H1 (cell line): ENCODE measurements around the gene CPNE5. TPM values are rescaled to one million over a fixed set of nuclear protein-coding genes. Genes with fewer than 3 reads are reported as not detected.

Source experiments
- CTCF ChIA-PET: fragments of 300-600 bp; sonication (Branson Sonifier 250); formaldehyde crosslinking; loops from one replicate; lab custom pipeline; 2021; ENCODE audit not compliant: partially characterized antibody; lab: Charles Lee
- POLR2A ChIA-PET: fragments of 300-600 bp; sonication (Branson Sonifier 250); formaldehyde crosslinking; loops from one replicate; lab custom pipeline; 2021; ENCODE audit warnings: inconsistent platforms; ENCODE audit not compliant: partially characterized antibody; lab: Charles Lee
- DNase-seq, 2 experiments: peaks; one replicate each; pipeline versions ENCODE4 v3.0.0 to v3.0.0-alpha.2; 2010 to 2022; ENCODE audit warnings: low spot score in 2 of 2, low read depth in 1 of 2, mixed read lengths in 1 of 2
- FAIRE-seq: peaks from 2 replicates; lab custom pipeline; 2011; peaks lifted over from hg19 to GRCh38; lab: Jason Lieb, UNC
- H2AFZ ChIP-seq: 2 replicates; pipeline ENCODE4 v1.8.1; 2012; ENCODE audit warnings: low read length, inconsistent platforms
- H2AK5ac ChIP-seq: 2 replicates; pipeline ENCODE4 v1.6.1; 2013; ENCODE audit warnings: low read depth, low read length
- H2BK120ac ChIP-seq: replicated peaks from 2 replicates; pipeline ENCODE3; 2013; ENCODE audit warnings: low read depth, low read length, inconsistent platforms
- H2BK12ac ChIP-seq: 2 replicates; pipeline ENCODE4 v1.6.1; 2013; ENCODE audit warnings: low read depth, low read length
- H2BK15ac ChIP-seq: 2 replicates; pipeline ENCODE4 v1.6.1; 2013; ENCODE audit warnings: low read length
- H2BK20ac ChIP-seq: 2 replicates; pipeline ENCODE4 v1.6.1; 2013; ENCODE audit warnings: low read length
- H2BK5ac ChIP-seq: 2 replicates; pipeline ENCODE4 v1.6.1; 2013; ENCODE audit warnings: low read depth, low read length
- H3K14ac ChIP-seq: 2 replicates; pipeline ENCODE4 v1.6.1; 2013; ENCODE audit warnings: inconsistent platforms; ENCODE audit not compliant: insufficient read length
- H3K18ac ChIP-seq: 2 replicates; pipeline ENCODE4 v1.6.1; 2013; ENCODE audit warnings: low read length; ENCODE audit errors: extremely low read depth
- H3K23ac ChIP-seq: 2 replicates; pipeline ENCODE4 v1.6.1; 2013; ENCODE audit warnings: inconsistent platforms; ENCODE audit not compliant: insufficient read length
- H3K23me2 ChIP-seq: 2 replicates; pipeline ENCODE4 v1.6.1; 2013; ENCODE audit warnings: low read depth, low read length
- H3K27ac ChIP-seq: 2 replicates; pipeline ENCODE4 v1.6.1; 2011; ENCODE audit warnings: low read depth, low read length, inconsistent platforms
- H3K27me3 ChIP-seq, 4 experiments: replicated peaks in 1 of 4; 1 replicate in 1 of 4; 2 replicates in 3 of 4; pipeline versions ENCODE4 v1.6.1 to v1.8.1; 2011 to 2013; ENCODE audit warnings: low read length in 3 of 4, mild to moderate bottlenecking in 3 of 4, inconsistent platforms in 2 of 4, mixed read lengths in 2 of 4, moderate library complexity in 1 of 4; ENCODE audit not compliant: control insufficient read depth in 3 of 4, insufficient read depth in 3 of 4; ENCODE audit errors: extremely low read depth in 1 of 4
- H3K36me3 ChIP-seq, 4 experiments: 2 replicates each; pipeline versions ENCODE4 v1.6.1 to v1.8.1; 2011 to 2013; ENCODE audit warnings: mild to moderate bottlenecking in 4 of 4, low read length in 3 of 4, moderate library complexity in 2 of 4, control low read depth in 1 of 4, inconsistent platforms in 1 of 4; ENCODE audit not compliant: insufficient read depth in 4 of 4, control insufficient read depth in 2 of 4
- H3K4ac ChIP-seq: replicated peaks from 2 replicates; pipeline ENCODE3; 2013; ENCODE audit warnings: low read length, low read depth, mixed read lengths, inconsistent platforms; ENCODE audit not compliant: insufficient read length
- H3K4me1 ChIP-seq, 4 experiments: replicated peaks in 1 of 4; 1 replicate in 1 of 4; 2 replicates in 3 of 4; pipeline versions ENCODE4 v1.6.1 to v1.8.1; 2011 to 2013; ENCODE audit warnings: low read length in 3 of 4, inconsistent platforms in 2 of 4, mixed read lengths in 1 of 4; ENCODE audit not compliant: insufficient read depth in 4 of 4, control insufficient read depth in 3 of 4
- H3K4me2 ChIP-seq, 2 experiments: 2 replicates each; pipeline versions ENCODE4 v1.6.1 to v1.8.1; 2011 to 2013; ENCODE audit warnings: low read depth in 2 of 2, low read length in 2 of 2, control low read depth in 1 of 2, inconsistent platforms in 1 of 2, mild to moderate bottlenecking in 1 of 2; ENCODE audit not compliant: insufficient read depth in 1 of 2
- H3K4me3 ChIP-seq, 4 experiments: fragments of 200-600, 300-600 bp in 1 of 4; sonication (generic), shearing (Covaris generic), sonication (Bioruptor Twin) in 1 of 4; 2 replicates each; pipeline versions ENCODE4 v1.5.1 to v1.8.1; 2011 to 2016; ENCODE audit warnings: low read length in 4 of 4, low read depth in 3 of 4, control low read depth in 2 of 4, inconsistent platforms in 2 of 4, mild to moderate bottlenecking in 2 of 4, mixed read lengths in 1 of 4, moderate library complexity in 1 of 4; ENCODE audit not compliant: insufficient read depth in 2 of 4; ENCODE audit errors: extremely low read depth in 1 of 4
- H3K56ac ChIP-seq: replicated peaks from 2 replicates; pipeline ENCODE3; 2013; ENCODE audit warnings: low read depth, mild to moderate bottlenecking, mixed read lengths, low read length, inconsistent platforms; ENCODE audit not compliant: insufficient read length
- H3K79me1 ChIP-seq: 2 replicates; pipeline ENCODE4 v1.6.1; 2013; ENCODE audit warnings: low read depth, low read length, control low read depth
- H3K79me2 ChIP-seq, 2 experiments: 2 replicates each; pipeline versions ENCODE4 v1.6.1 to v1.8.1; 2012 to 2013; ENCODE audit warnings: low read length in 2 of 2, mild to moderate bottlenecking in 2 of 2, inconsistent platforms in 1 of 2; ENCODE audit not compliant: insufficient read depth in 2 of 2, control insufficient read depth in 1 of 2
- H3K9ac ChIP-seq, 4 experiments: replicated peaks in 1 of 4; 1 replicate in 1 of 4; 2 replicates in 3 of 4; pipeline versions ENCODE4 v1.6.1 to v1.8.1; 2011 to 2013; ENCODE audit warnings: low read depth in 3 of 4, low read length in 3 of 4, control low read depth in 2 of 4, mild to moderate bottlenecking in 2 of 4, moderate library complexity in 2 of 4, inconsistent platforms in 1 of 4; ENCODE audit errors: extremely low read depth in 1 of 4
- H3K9me3 ChIP-seq, 2 experiments: 2 replicates each; pipeline versions ENCODE4 v1.6.1 to v1.8.1; 2012 to 2013; ENCODE audit warnings: mild to moderate bottlenecking in 2 of 2, moderate library complexity in 2 of 2, control low read depth in 1 of 2, inconsistent platforms in 1 of 2, low read depth in 1 of 2, low read length in 1 of 2, mixed read lengths in 1 of 2; ENCODE audit not compliant: insufficient read depth in 2 of 2
- H4K20me1 ChIP-seq, 2 experiments: replicated peaks in 1 of 2; 2 replicates each; pipeline versions ENCODE3 to v1.8.1; 2011 to 2013; ENCODE audit warnings: inconsistent platforms in 2 of 2, low read length in 2 of 2, mild to moderate bottlenecking in 1 of 2; ENCODE audit not compliant: insufficient read depth in 2 of 2, control insufficient read depth in 1 of 2
- H4K5ac ChIP-seq: 2 replicates; pipeline ENCODE4 v1.6.1; 2013; ENCODE audit warnings: low read length, low read depth, mixed read lengths, inconsistent platforms; ENCODE audit not compliant: insufficient read length
- H4K8ac ChIP-seq: 2 replicates; pipeline ENCODE4 v1.8.0; 2013; ENCODE audit warnings: mild to moderate bottlenecking, moderate library complexity, low read length, inconsistent platforms; ENCODE audit not compliant: insufficient read depth; ENCODE audit errors: extremely low read depth
- H4K91ac ChIP-seq: replicated peaks from 2 replicates; pipeline ENCODE3; 2013; ENCODE audit warnings: low read length, mixed read lengths, inconsistent platforms; ENCODE audit not compliant: insufficient read length
- ATF3 ChIP-seq: IDR thresholded peaks from 2 replicates; pipeline ENCODE4 v1.6.1; 2011; ENCODE audit warnings: low read depth, mild to moderate bottlenecking, low read length; ENCODE audit not compliant: insufficient read depth
- GABPA ChIP-seq: IDR thresholded peaks from 2 replicates; pipeline ENCODE4 v1.6.1; 2011; ENCODE audit warnings: mild to moderate bottlenecking, low read length, moderate library complexity, borderline replicate concordance; ENCODE audit not compliant: insufficient read depth
- NRF1 ChIP-seq: IDR thresholded peaks from 2 replicates; pipeline ENCODE4 v1.6.1; 2011; ENCODE audit warnings: mild to moderate bottlenecking, low read depth, low read length, improper control_type of control experiment
- SP4 ChIP-seq: IDR thresholded peaks from 2 replicates; pipeline ENCODE4 v1.6.1; 2012; ENCODE audit warnings: low read length, inconsistent platforms
- TEAD4 ChIP-seq: IDR thresholded peaks from 2 replicates; pipeline ENCODE4 v1.6.1; 2012; ENCODE audit warnings: low read depth, low read length, inconsistent platforms, mixed read lengths
- WGBS, 2 experiments: shearing (Covaris generic) in 1 of 2; methylation state at CpG; one replicate each; pipeline versions ENCODE4 v1.1.6 to v1.1.7; 2013 to 2015; ENCODE audit warnings: low lambda C conversion rate in 2 of 2, mixed read lengths in 2 of 2, inconsistent platforms in 1 of 2, low coverage in 1 of 2, missing lambda C conversion rate in 1 of 2; ENCODE audit not compliant: insufficient replicate concordance in 2 of 2, insufficient coverage in 1 of 2, insufficient read length in 1 of 2; ENCODE audit errors: extremely low coverage in 1 of 2, missing lambda C conversion rate in 1 of 2; 5-methylcytosine and 5-hydroxymethylcytosine counted together
- polyA plus RNA-seq, 7 experiments: library from polyadenylated mRNA; depleted of rRNA in 3 of 7; stranded (reverse) in 5 of 7; unstranded in 2 of 7; fragments of >200 nt in 5 of 7; fragments of 200-250 nt in 2 of 7; gene quantifications; 1 replicate in 5 of 7; 2 replicates in 1 of 7; 4 replicates in 1 of 7; pipeline versions ENCODE4 v1.2.1 to v1.2.3, GENCODE V29; 2011 to 2013; ENCODE audit warnings: missing spikeins in 2 of 7, mixed read lengths in 2 of 7
- total RNA-seq: library from RNA; stranded (reverse); fragmentation: NEBNext Ultra II Directional; extraction: Animal tissue kit (Norgen Biotek cat#: 25700); gene quantifications from 2 replicates; pipeline ENCODE4 v1.2.1, GENCODE V29; 2021

The CPNE5 gene
- total and polyA plus RNA-seq, 2 of the 8 experiments (the other 6 are each of a cell fraction or from before 2014, with no cell fraction given): 0.88 to 1.8 TPM

- no peak overlapping the region for H2BK15ac ChIP-seq
- no peak overlapping the region for H2BK120ac ChIP-seq
- no peaks in the 10 kb centered on the region for H3K9me3 ChIP-seq
- H4K20me1 ChIP-seq: no peaks in the 10 kb centered on the region
- H3K4ac ChIP-seq: no peak overlapping the region
- no peak overlapping the region for H3K18ac ChIP-seq
- H3K79me1 ChIP-seq: no peaks in the 10 kb centered on the region
- H2BK20ac ChIP-seq: no peak overlapping the region
- 72% methylated on average over 5 of the region's 5 CpGs; no CpG with 5 or more reads in 1 of the 2 experiments for WGBS, 2 experiments
- no peak overlapping the region for H3K23ac ChIP-seq
- no peaks in the 10 kb centered on the region for H3K23me2 ChIP-seq
- H3K14ac ChIP-seq: no peak overlapping the region
- H2AFZ ChIP-seq: no peak overlapping the region
- no peaks in the 10 kb centered on the region; a peak in 2 of 7 replicates for H3K27me3 ChIP-seq
- H3K56ac ChIP-seq: no peak overlapping the region
- no peak overlapping the region for H3K4me3 ChIP-seq
- FAIRE-seq (no peak), DNase-seq (no peak)
- no peak overlapping the region for H3K9ac ChIP-seq
- POLR2A ChIA-PET: no interaction called here
- H3K79me2 ChIP-seq: no peaks in the 10 kb centered on the region
- H3K27ac ChIP-seq: no peak overlapping the region
- peaks cover 3 to 21% (median 4%) of the 10 kb centered on the region in 4 experiments; a peak in 4 of 7 replicates for H3K4me1 ChIP-seq
- H3K4me2 ChIP-seq: no peak overlapping the region
- no peak overlapping the region for H4K91ac ChIP-seq
- no peak overlapping the region for H2AK5ac ChIP-seq
- no peak overlapping the region for H4K5ac ChIP-seq
- no peak overlapping the region for H2BK5ac ChIP-seq
- H4K8ac ChIP-seq: no peak overlapping the region
- CTCF ChIA-PET: interaction anchor here (0.8 to 11.4 kb wide), 10 partner anchors 11 to 67 kb away, joined by 3 to 154 read pairs (median 5); partner anchors contain the start of gene PPIL1
- no peak overlapping the region for H2BK12ac ChIP-seq
- H3K36me3 ChIP-seq: no peaks in the 10 kb centered on the region; a peak in 1 of 8 replicates
- TF ChIP-seq NRF1: no peak
- TF ChIP-seq GABPA: no peak
- TF ChIP-seq SP4: no peak
- TF ChIP-seq TEAD4: no peak
- TF ChIP-seq ATF3: no peak
Observed at GRCh38 chr6:36807143-36807542, 32.1 kb downstream of the CPNE5 start.
